CD4-positive, alpha-beta T cell (primary cell): ENCODE data around the gene TIA1. TPM values are rescaled to one million over a fixed set of nuclear protein-coding genes. Genes with fewer than 3 reads are reported as not detected.

ENCODE experiments used
- ATAC-seq: fragments of 200-7000 bp; cut with Tn5 transposase; one replicate; pipeline ENCODE4 v1.10.0; 2022; ENCODE audit warnings: mild to moderate bottlenecking; ENCODE audit not compliant: poor library complexity
- CTCF ChIA-PET: fragments of 350-600 bp; sonication (Branson Sonifier 250); formaldehyde crosslinking; loops from one replicate; lab custom pipeline; 2021; ENCODE audit warnings: antibody characterized with exemption, inconsistent platforms; lab: Charles Lee
- POLR2A ChIA-PET: fragments of 350-600 bp; sonication (Branson Sonifier 250); formaldehyde crosslinking; loops from one replicate; lab custom pipeline; 2021; ENCODE audit warnings: antibody characterized with exemption, inconsistent platforms; lab: Charles Lee
- DNase-seq, 14 experiments: peaks; one replicate each; pipeline ENCODE4 v3.0.0-alpha.2; 2013 to 2020; ENCODE audit warnings: mixed read lengths in 2 of 14
- H3K27ac ChIP-seq, 2 donors: one replicate each; pipeline versions ENCODE4 v1.5.1 to v1.7.0; 2013; ENCODE audit warnings: low read length in 2 of 2, low read depth in 1 of 2, mild to moderate bottlenecking in 1 of 2
- H3K27me3 ChIP-seq, 2 experiments: 1 replicate in 1 of 2; 2 replicates in 1 of 2; pipeline versions ENCODE4 v1.6.1 to v1.7.0; 2013; ENCODE audit warnings: low read length in 2 of 2, control low read depth in 1 of 2, mild to moderate bottlenecking in 1 of 2, moderate library complexity in 1 of 2; ENCODE audit not compliant: insufficient read depth in 2 of 2, control insufficient read depth in 1 of 2
- H3K36me3 ChIP-seq: one replicate; pipeline ENCODE4 v1.6.1; 2013; ENCODE audit warnings: low read length, control low read depth; ENCODE audit not compliant: insufficient read depth
- H3K4me1 ChIP-seq: one replicate; pipeline ENCODE4 v1.6.1; 2013; ENCODE audit warnings: low read length, control low read depth; ENCODE audit not compliant: insufficient read depth
- H3K4me3 ChIP-seq: one replicate; pipeline ENCODE4 v1.5.1; 2013; ENCODE audit warnings: mild to moderate bottlenecking, low read length, moderate library complexity
- H3K9me3 ChIP-seq, 2 experiments: 1 replicate in 1 of 2; 2 replicates in 1 of 2; pipeline versions ENCODE4 v1.6.1 to v1.7.0; 2013; ENCODE audit warnings: low read length in 2 of 2, mild to moderate bottlenecking in 2 of 2, control low read depth in 1 of 2, moderate library complexity in 1 of 2; ENCODE audit not compliant: control insufficient read depth in 1 of 2, insufficient read depth in 1 of 2
- H3K27ac Mint-ChIP-seq: one replicate; pipeline ENCODE4 v1.8.0; 2020; ENCODE audit warnings: mixed read lengths
- H3K27me3 Mint-ChIP-seq: one replicate; pipeline ENCODE4 v1.8.0; 2021; ENCODE audit warnings: mixed read lengths
- H3K36me3 Mint-ChIP-seq: one replicate; pipeline ENCODE4 v1.8.0; 2021; ENCODE audit warnings: low read depth, mixed read lengths
- H3K4me1 Mint-ChIP-seq: one replicate; pipeline ENCODE4 v1.8.0; 2021; ENCODE audit warnings: low read depth, mixed read lengths
- H3K4me3 Mint-ChIP-seq: one replicate; pipeline ENCODE4 v1.8.0; 2020; ENCODE audit warnings: mild to moderate bottlenecking, mixed read lengths
- H3K9me3 Mint-ChIP-seq: one replicate; pipeline ENCODE4 v1.8.0; 2020; ENCODE audit warnings: mixed read lengths
- CTCF ChIP-seq: fragments of 200-600 bp; IDR thresholded peaks from one replicate; pipeline ENCODE4 v1.8.0; 2022; ENCODE audit warnings: antibody characterized with exemption, mild to moderate bottlenecking
- intact Hi-C, 2 experiments: fragments of 100-400 bp; cut with DNase I in 1 of 2; cut with micrococcal nuclease in 1 of 2; formaldehyde crosslinking; loops; one replicate each; pipeline versions ENCODE4 v1.15.1 to v1.9.0; 2023 to 2025; cut with DNase I, micrococcal nuclease
- total RNA-seq, 174 experiments: library from RNA in 2 of 174; stranded (reverse) in 2 of 174; gene quantifications; one replicate each; pipeline ENCODE4 v1.2.3 and lab custom pipeline; 2021 to 2026

TIA1 gene
- total RNA-seq, 2 experiments from 2014 or later: 34.4 to 45.3 TPM

- CTCF ChIA-PET: interaction anchor here (0.7 to 2.9 kb wide), 4 partner anchors 9 to 107 kb away, joined by 3 to 11 read pairs (median 5); no protein-coding TSS in a partner anchor
- H3K27ac Mint-ChIP-seq: no peak overlapping the region
Observed at GRCh38 chr2:70192516-70192915, 55.9 kb downstream of the TIA1 start.

GRCh38 chr2:70191244-70191735 lies 57.1 kb downstream of the TIA1 start:
- DNase-seq (no peak), ATAC-seq (no peak)
- Histone ChIP-seq H3K27me3 (no peaks in the 10 kb centered on the region), H3K4me1 (peaks cover 7% of the 10 kb centered on the region), H3K9me3 (no peaks in the 10 kb centered on the region), H3K27ac (peak overlapping the region; percentile 95 to 98), H3K36me3 (peaks cover 2% of the 10 kb centered on the region), H3K4me3 (peak overlapping the region; percentile 88)
- no peak for TF ChIP-seq CTCF
- CTCF ChIA-PET: interaction anchor here (1.1 to 2.9 kb wide), 10 partner anchors 8 to 298 kb away, joined by 3 to 11 read pairs (median 4); partner anchors contain the start of genes FAM136A, MXD1 and SNRNP27
- POLR2A ChIA-PET: interaction anchor here (0.5 to 2.8 kb wide), 52 partner anchors 8 to 1175 kb away, joined by 3 to 89 read pairs (median 5); partner anchors contain the start of genes AAK1, FAM136A, MXD1 and NAGK
- peaks cover 12% of the 10 kb centered on the region for H3K4me1 Mint-ChIP-seq
- no peaks in the 10 kb centered on the region for H3K9me3 Mint-ChIP-seq
- H3K4me3 Mint-ChIP-seq: peak overlapping the region; percentile 91
- H3K36me3 Mint-ChIP-seq: peaks cover 10% of the 10 kb centered on the region
- no peaks in the 10 kb centered on the region for H3K27me3 Mint-ChIP-seq
- H3K27ac Mint-ChIP-seq: peak overlapping the region; percentile 95
- intact Hi-C loops: loop anchor here (2.0 to 5.0 kb wide), 8 partner anchors 48 to 111 kb away; partner anchors contain the start of genes PCBP1 (in 2 of the 2), FAM136A (in 1 of the 2), SNRPG (in 1 of the 2) and TIA1 (in 1 of the 2)

More at GRCh38 chr2:70192516-70192915, 55.9 kb downstream of the TIA1 start:
- Mint-ChIP-seq H3K9me3 (no peaks in the 10 kb centered on the region), H3K4me3 (peak overlapping the region; percentile 18), H3K4me1 (peaks cover 12% of the 10 kb centered on the region), H3K36me3 (peaks cover 10% of the 10 kb centered on the region), H3K27me3 (no peaks in the 10 kb centered on the region)
- POLR2A ChIA-PET: interaction anchor here (0.9 to 2.7 kb wide), 5 partner anchors 25 to 107 kb away, joined by 3 to 47 read pairs (median 26); partner anchors contain the start of genes PCBP1 and SNRPG
- intact Hi-C loops: loop anchor here (5.0 kb wide), 2 partner anchors 105 to 110 kb away; partner anchors contain the start of genes FAM136A (in 1 of the 2) and PCBP1 (in 1 of the 2)
- no peak overlapping the region for H3K27ac ChIP-seq
- DNase-seq (no peak), ATAC-seq (no peak)
- H3K27me3 ChIP-seq: no peaks in the 10 kb centered on the region
- H3K9me3 ChIP-seq: no peaks in the 10 kb centered on the region
- H3K4me3 ChIP-seq: no peak overlapping the region
- TF ChIP-seq CTCF: no peak
- peaks cover 2% of the 10 kb centered on the region for H3K36me3 ChIP-seq
- peaks cover 7% of the 10 kb centered on the region for H3K4me1 ChIP-seq

- peaks cover 2% of the 10 kb centered on the region for H3K36me3 ChIP-seq
- intact Hi-C loops: loop anchor here (1.0 to 5.0 kb wide), 10 partner anchors 48 to 278 kb away; partner anchors contain the start of genes PCBP1 (in 2 of the 2), FAM136A (in 1 of the 2), MXD1 (in 1 of the 2) and SNRPG (in 1 of the 2)
- H3K27ac ChIP-seq: peak within 1 kb of the TSS; percentile 95 to 98
- peaks cover 7% of the 10 kb centered on the region for H3K4me1 ChIP-seq
- ChIA-PET CTCF (interaction anchor here (0.5 to 2.9 kb wide), 12 partner anchors 44 to 374 kb away, joined by 3 to 11 read pairs (median 4); partner anchors contain the start of genes FAM136A, MXD1 and SNRNP27), POLR2A (interaction anchor here (0.5 to 2.8 kb wide), 51 partner anchors 9 to 1037 kb away, joined by 3 to 89 read pairs (median 5); partner anchors contain the start of genes AAK1, FAM136A, MXD1 and NAGK)
- H3K4me3 ChIP-seq: peak within 1 kb of the TSS; percentile 88
- Mint-ChIP-seq H3K27ac (peak within 1 kb of the TSS; percentile 95), H3K4me1 (peaks cover 12% of the 10 kb centered on the region), H3K9me3 (no peaks in the 10 kb centered on the region), H3K27me3 (no peaks in the 10 kb centered on the region), H3K4me3 (peak within 1 kb of the TSS; percentile 91), H3K36me3 (peaks cover 10% of the 10 kb centered on the region)
- peak; percentile 89 to 98 (median 92) for DNase-seq
- H3K27me3 ChIP-seq: no peaks in the 10 kb centered on the region
- peak; percentile 21 for TF ChIP-seq CTCF
- H3K9me3 ChIP-seq: no peaks in the 10 kb centered on the region
- peak; percentile 81 for ATAC-seq
Observed at GRCh38 chr2:70190418-70191243, 57.8 kb downstream of the TIA1 start, which contains the start of gene C2orf42. TSS of gene C2orf42 (minus strand) at chr2:70191019. CDS start at chr2:70181985, 9,034 bp downstream.
